ENCODE data around the gene WWOX.

DNA sequence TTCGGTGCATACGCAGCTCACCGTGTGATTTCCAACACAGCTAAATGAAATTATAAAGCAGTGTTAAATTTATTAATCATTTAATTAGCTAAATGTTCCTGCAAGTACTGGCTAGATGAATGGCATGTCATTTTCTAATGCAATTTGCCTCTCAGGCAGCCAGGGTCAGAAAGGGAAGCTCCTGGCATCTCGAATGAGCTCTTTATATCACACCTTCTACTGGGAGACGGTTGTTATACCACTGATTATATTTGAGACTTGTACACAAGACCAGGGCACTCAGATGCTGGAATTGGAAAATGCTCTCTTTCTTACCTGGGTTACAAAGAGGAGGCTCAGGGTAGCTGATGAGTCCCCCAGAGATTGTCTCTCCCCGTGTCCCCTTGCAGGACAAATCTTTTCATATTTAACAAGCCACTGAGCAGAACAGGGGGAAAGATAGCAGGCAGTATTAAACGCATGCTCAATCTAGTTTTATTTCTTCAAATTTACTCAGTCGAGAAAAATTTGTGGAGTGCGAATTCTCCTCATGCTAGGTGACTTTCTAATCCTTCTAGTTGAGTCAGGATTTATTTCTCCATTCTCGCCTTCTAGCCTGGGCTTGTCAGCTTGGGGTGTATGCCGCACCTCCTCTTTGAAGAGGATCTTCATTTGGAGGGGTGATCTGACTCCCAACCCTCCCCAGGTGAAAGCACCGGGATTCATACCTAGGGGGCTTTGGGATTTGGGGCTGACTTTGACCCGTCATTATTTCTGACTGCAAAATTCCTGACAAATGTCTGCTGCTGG lies 1060.0 kb downstream of the WWOX start:
- TF ChIP-seq, protein P1, sequence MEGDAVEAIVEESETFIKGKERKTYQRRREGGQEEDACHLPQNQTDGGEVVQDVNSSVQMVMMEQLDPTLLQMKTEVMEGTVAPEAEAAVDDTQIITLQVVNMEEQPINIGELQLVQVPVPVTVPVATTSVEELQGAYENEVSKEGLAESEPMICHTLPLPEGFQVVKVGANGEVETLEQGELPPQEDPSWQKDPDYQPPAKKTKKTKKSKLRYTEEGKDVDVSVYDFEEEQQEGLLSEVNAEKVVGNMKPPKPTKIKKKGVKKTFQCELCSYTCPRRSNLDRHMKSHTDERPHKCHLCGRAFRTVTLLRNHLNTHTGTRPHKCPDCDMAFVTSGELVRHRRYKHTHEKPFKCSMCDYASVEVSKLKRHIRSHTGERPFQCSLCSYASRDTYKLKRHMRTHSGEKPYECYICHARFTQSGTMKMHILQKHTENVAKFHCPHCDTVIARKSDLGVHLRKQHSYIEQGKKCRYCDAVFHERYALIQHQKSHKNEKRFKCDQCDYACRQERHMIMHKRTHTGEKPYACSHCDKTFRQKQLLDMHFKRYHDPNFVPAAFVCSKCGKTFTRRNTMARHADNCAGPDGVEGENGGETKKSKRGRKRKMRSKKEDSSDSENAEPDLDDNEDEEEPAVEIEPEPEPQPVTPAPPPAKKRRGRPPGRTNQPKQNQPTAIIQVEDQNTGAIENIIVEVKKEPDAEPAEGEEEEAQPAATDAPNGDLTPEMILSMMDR (conservative IDR thresholded peaks at IDR 0.05; ENCODE audit: low read depth, low read length), result no peak
- no peak for TF ChIP-seq SMC3 (IDR thresholded peaks at IDR 0.05; ENCODE audit: low read depth, low read length)
- no peak for TF ChIP-seq POLR2A (IDR thresholded peaks at IDR 0.05; ENCODE audit: low read depth, low read length)
- TF ChIP-seq RAD21 (IDR thresholded peaks at IDR 0.05; ENCODE audit: low read length), result no peak
